ENCODE measurements around the gene ZSWIM1.

Gene ZSWIM1

DNA sequence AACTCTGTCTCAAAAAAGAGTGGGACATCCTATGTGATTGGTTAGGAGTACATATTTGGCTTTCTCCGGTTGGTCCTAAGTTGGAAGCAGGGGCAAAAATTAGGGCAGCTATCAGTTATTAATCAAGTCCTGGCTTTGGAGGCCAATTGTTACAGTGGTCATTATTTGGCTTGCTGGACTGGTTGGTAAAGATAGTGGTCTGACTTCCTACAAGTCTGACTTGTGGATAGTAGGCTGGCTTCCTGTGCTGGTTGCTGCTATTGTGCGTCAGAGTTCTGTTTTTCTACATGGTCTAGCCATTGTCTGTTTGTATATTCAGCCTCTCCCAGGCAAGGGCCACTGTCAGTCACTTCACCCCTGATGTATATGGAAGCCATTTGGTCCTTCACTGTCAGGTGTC, 30.8 kb upstream of the ZSWIM1 start:
- H3K9me3 ChIP-seq (ENCODE audit: severe bottlenecking), result no peaks in the 10 kb centered on the region
- no peak overlapping the region for H3K4me3 ChIP-seq (ENCODE audit: low read depth, low read length)
- no peak for DNase-seq
- TF ChIP-seq CTCF (IDR thresholded peaks at IDR 0.05; ENCODE audit: low read depth, low read length), result no peak
- no peak overlapping the region for H3K27ac ChIP-seq
- H3K27me3 ChIP-seq (ENCODE audit: insufficient read depth, low read depth, severe bottlenecking), result no peaks in the 10 kb centered on the region
- peaks cover 8% of the 10 kb centered on the region for H3K36me3 ChIP-seq

- no peaks in the 10 kb centered on the region for H3K9me3 ChIP-seq (ENCODE audit: severe bottlenecking)
- H3K27me3 ChIP-seq (ENCODE audit: insufficient read depth, low read depth, severe bottlenecking), result no peaks in the 10 kb centered on the region
- no peak for DNase-seq
- TF ChIP-seq CTCF (IDR thresholded peaks at IDR 0.05; ENCODE audit: low read depth, low read length), result no peak
- H3K4me3 ChIP-seq (ENCODE audit: low read depth, low read length), result no peak overlapping the region
- peaks cover 8% of the 10 kb centered on the region for H3K36me3 ChIP-seq
- no peak overlapping the region for H3K27ac ChIP-seq
Measured at GRCh38 chr20:45850926-45851325, 30.1 kb upstream of the ZSWIM1 start.

DNA sequence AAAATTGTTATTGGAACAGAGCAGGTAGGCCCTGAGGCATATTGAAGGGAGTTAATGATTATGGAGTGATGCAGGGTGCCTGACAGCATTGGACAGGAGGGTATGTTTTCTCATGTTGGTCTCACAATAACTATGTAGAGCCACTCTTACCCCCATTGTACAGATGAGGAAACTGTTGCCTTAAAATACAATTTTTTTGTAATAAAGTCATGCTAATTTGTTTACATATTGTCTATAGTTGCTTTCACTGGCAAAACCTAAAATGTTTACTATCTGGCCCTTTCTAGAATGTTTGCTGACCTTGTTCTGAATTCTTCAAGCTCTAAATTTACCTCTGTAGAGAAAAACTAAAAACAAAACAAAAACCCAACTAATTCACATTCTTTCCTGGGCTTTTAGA, 29.5 kb upstream of the ZSWIM1 start:
- H3K27ac ChIP-seq, result no peak overlapping the region
- TF ChIP-seq CTCF (IDR thresholded peaks at IDR 0.05; ENCODE audit: low read depth, low read length), result no peak
- DNase-seq, result no peak
- no peaks in the 10 kb centered on the region for H3K9me3 ChIP-seq (ENCODE audit: severe bottlenecking)
- no peaks in the 10 kb centered on the region for H3K27me3 ChIP-seq (ENCODE audit: insufficient read depth, low read depth, severe bottlenecking)
- peaks cover 4% of the 10 kb centered on the region for H3K36me3 ChIP-seq
- H3K4me3 ChIP-seq (ENCODE audit: low read depth, low read length), result no peak overlapping the region

- H3K36me3 ChIP-seq, result no peaks in the 10 kb centered on the region; the same call in 1 of the 2 replicates
- H3K9me3 ChIP-seq (ENCODE audit: severe bottlenecking), result no peaks in the 10 kb centered on the region
- H3K27ac ChIP-seq, result no peak overlapping the region
- H3K27me3 ChIP-seq (ENCODE audit: insufficient read depth, low read depth, severe bottlenecking), result no peaks in the 10 kb centered on the region
- H3K4me3 ChIP-seq (ENCODE audit: low read depth, low read length), result no peak overlapping the region
- no peak for TF ChIP-seq CTCF (IDR thresholded peaks at IDR 0.05; ENCODE audit: low read depth, low read length)
- no peak for DNase-seq
Measured at GRCh38 chr20:45852326-45852725, 28.7 kb upstream of the ZSWIM1 start.

GRCh38 chr20:45853484-45853883, 27.5 kb upstream of the ZSWIM1 start:
- no peak for DNase-seq
- Histone ChIP-seq H3K27me3 (ENCODE audit: insufficient read depth, low read depth, severe bottlenecking) (no peaks in the 10 kb centered on the region), H3K27ac (no peak overlapping the region), H3K9me3 (ENCODE audit: severe bottlenecking) (no peaks in the 10 kb centered on the region), H3K4me3 (ENCODE audit: low read depth, low read length) (no peak overlapping the region), H3K36me3 (no peaks in the 10 kb centered on the region; the same call in 1 of the 2 replicates)
- no peak for TF ChIP-seq CTCF (IDR thresholded peaks at IDR 0.05; ENCODE audit: low read depth, low read length)

DNA sequence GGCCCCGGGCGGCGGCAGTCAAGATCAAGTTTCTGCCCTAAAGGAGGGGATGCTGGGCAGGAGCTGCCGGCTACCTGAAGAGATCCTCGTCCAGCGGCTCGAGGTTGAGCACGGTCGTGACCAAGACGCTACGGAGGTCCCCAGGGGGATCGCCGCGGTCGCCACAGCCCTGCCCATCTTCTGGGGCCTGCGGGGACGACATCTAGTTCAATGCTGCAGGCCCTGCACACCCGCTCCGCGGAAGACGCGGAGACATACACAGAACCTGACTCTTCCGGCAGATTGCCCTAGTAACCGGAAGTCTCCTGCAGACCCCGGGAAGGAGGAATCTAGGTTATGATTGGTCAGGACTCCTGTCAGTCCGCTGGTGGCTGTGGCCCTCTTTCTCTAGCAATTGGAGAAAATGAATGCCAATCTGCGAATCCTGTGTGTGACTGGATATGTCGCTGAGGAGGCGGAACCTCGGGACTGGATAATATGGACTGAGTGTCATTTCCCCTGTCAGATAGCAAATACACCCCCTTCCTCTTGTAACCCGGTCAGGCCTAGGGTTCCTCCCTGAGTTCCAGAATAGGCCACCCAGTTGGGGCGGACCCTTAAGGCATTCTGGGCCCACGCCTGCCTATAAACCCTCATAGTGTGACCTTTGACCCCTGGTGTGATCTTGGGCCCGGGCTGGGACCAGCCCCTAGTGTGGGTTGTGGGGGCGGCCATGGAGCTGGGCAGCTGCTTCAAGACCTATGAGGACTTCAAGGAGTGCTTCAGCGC, 23.7 kb upstream of the ZSWIM1 start, which contains the start of the genes ACOT8 and ZSWIM3:
Gene ACOT8 (minus strand): TSS at position 279 of the 768 bp plus-strand sequence. CDS start 77 bp downstream, at position 202.
Gene ZSWIM3 (plus strand): TSS at position 501 of the 768 bp plus-strand sequence. CDS start 212 bp downstream, at position 713.
- H3K27me3 ChIP-seq (ENCODE audit: insufficient read depth, low read depth, severe bottlenecking), result no peaks in the 10 kb centered on the region
- H3K4me3 ChIP-seq (ENCODE audit: low read depth, low read length), result peak within 1 kb of the TSS; percentile 76
- peak; percentile 98 for DNase-seq
- H3K9me3 ChIP-seq (ENCODE audit: severe bottlenecking), result no peaks in the 10 kb centered on the region
- H3K36me3 ChIP-seq, result no peaks in the 10 kb centered on the region
- H3K27ac ChIP-seq, result peak within 1 kb of the TSS; percentile 70
- TF ChIP-seq CTCF (IDR thresholded peaks at IDR 0.05; ENCODE audit: low read depth, low read length), result no peak

Measured in WERI-Rb-1 (cell line).